RWPE1 (cell line): ENCODE data around the gene MARCHF2.
A peak's percentile ranks its signal among the peaks of the same experiment; 100 is the strongest.

Experiments
- CTCF ChIA-PET: fragments of 350-600 bp; sonication (Branson Sonifier 250); formaldehyde crosslinking; extraction: SDS; loops from one replicate; lab custom pipeline; 2021; lab: Yijun Ruan, JAX
- POLR2A ChIA-PET: fragments of 400-600 bp; formaldehyde crosslinking; extraction: SDS; loops from one replicate; lab custom pipeline; 2020; ENCODE audit warnings: antibody characterized with exemption; ENCODE audit not compliant: low non-redundant PET; lab: Yijun Ruan, JAX
- DNase-seq: peaks from one replicate; pipeline ENCODE4 v3.0.0; 2012; ENCODE audit warnings: low spot score
- H3K27ac ChIP-seq: fragments of 450-650 bp; 2 replicates; pipeline ENCODE4 v1.5.1; 2017
- CTCF ChIP-seq: fragments of 450-650 bp; conservative IDR thresholded peaks from 2 replicates; pipeline ENCODE4 v1.5.1; 2017; ENCODE audit warnings: low read depth, mild to moderate bottlenecking

The MARCHF2 gene

DNA sequence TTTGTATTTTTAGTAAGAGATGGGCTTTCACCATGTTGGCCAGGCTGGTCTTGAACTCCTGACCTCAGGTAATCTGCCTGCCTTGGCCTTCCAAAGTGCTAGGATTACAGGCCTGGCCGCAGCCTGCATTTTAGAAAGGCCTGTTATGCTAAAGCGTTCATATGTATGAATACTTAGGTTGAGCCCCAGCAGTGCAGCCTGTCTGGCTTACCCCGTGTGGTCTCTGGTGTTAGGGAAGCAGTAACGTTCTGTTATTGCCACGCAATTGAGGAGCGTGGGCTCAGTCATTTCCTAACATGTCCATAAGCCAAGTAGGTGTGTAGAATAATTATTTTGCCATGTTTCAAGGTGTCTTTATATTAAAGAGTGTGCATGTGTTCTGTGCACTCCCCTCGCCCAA lies 46.0 kb downstream of the MARCHF2 start:
- TF ChIP-seq CTCF: no peak
- ChIA-PET POLR2A (no interaction called here), CTCF (no interaction called here)
- no peak for DNase-seq
- H3K27ac ChIP-seq: peak overlapping the region; percentile 52

GRCh38 chr19:8459520-8460270 lies 46.6 kb downstream of the MARCHF2 start:
- TF ChIP-seq CTCF: no peak
- H3K27ac ChIP-seq: no peak overlapping the region
- POLR2A ChIA-PET: no interaction called here

GRCh38 chr19:8460516-8461298 lies 47.6 kb downstream of the MARCHF2 start:
- POLR2A ChIA-PET: no interaction called here
- DNase-seq: no peak
- CTCF ChIA-PET: interaction anchor here (0.6 kb wide), 1 partner anchor 15 kb away, joined by 3 read pairs; no protein-coding TSS in a partner anchor
- no peak for TF ChIP-seq CTCF
- H3K27ac ChIP-seq: no peak overlapping the region

More at GRCh38 chr19:8459520-8460270, 46.6 kb downstream of the MARCHF2 start:
- DNase-seq: peak; percentile 30
- CTCF ChIA-PET: interaction anchor here (0.6 kb wide), 2 partner anchors 16 to 51 kb away, joined by 3 to 4 read pairs; no protein-coding TSS in a partner anchor

DNA sequence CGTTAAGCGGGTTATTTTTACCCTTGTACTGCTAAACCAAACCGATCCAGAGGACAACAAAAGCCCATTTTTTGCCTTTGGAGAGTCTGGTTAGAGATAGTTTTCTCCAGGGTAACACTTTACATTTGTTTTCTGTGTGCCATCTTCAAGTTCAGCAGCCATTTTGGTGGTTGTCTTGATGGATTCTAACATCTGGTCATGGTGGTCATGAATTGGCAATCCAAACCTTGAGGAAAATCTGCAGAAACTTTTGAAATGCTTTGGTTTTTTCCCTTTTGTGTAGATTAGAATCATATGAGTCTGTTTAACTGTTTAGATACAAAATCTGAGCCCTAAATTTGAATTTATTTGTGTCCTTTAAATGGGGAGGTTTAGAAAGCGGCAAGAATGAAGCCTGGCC lies 48.3 kb downstream of the MARCHF2 start:
- POLR2A ChIA-PET: interaction anchor here (0.6 kb wide), 1 partner anchor 425 kb away, joined by 3 read pairs; no protein-coding TSS in a partner anchor
- CTCF ChIA-PET: no interaction called here

GRCh38 chr19:8461891-8462290 lies 48.8 kb downstream of the MARCHF2 start:
- no peak for TF ChIP-seq CTCF
- no peak overlapping the region for H3K27ac ChIP-seq
- ChIA-PET CTCF (no interaction called here), POLR2A (interaction anchor here (0.6 kb wide), 1 partner anchor 425 kb away, joined by 3 read pairs; no protein-coding TSS in a partner anchor)
- no peak for DNase-seq

More for the DNA sequence above, 48.3 kb downstream of the MARCHF2 start:
- no peak for DNase-seq
- no peak overlapping the region for H3K27ac ChIP-seq
- TF ChIP-seq CTCF: no peak

GRCh38 chr19:8462571-8462970 lies 49.5 kb downstream of the MARCHF2 start:
- TF ChIP-seq CTCF: no peak
- ChIA-PET CTCF (interaction anchor here (0.6 kb wide), 1 partner anchor 49 kb away, joined by 3 read pairs; no protein-coding TSS in a partner anchor), POLR2A (no interaction called here)
- no peak overlapping the region for H3K27ac ChIP-seq
- DNase-seq: no peak
